GM19452 (cell line): ENCODE measurements around the gene IL1RAPL2.

ENCODE experiments used
- ATAC-seq: cut with Tn5 transposase; IDR thresholded peaks from one replicate; pipeline ENCODE4 v1.9.1; 2021; ENCODE audit not compliant: unreplicated experiment

The IL1RAPL2 gene

GRCh38 chrX:105550043-105550663, 984.2 kb downstream of the IL1RAPL2 start:
- no peak for ATAC-seq

GRCh38 chrX:105552395-105552794, 986.4 kb downstream of the IL1RAPL2 start:
- no peak for ATAC-seq

GRCh38 chrX:105553118-105553517, 987.1 kb downstream of the IL1RAPL2 start:
- no peak for ATAC-seq

DNA sequence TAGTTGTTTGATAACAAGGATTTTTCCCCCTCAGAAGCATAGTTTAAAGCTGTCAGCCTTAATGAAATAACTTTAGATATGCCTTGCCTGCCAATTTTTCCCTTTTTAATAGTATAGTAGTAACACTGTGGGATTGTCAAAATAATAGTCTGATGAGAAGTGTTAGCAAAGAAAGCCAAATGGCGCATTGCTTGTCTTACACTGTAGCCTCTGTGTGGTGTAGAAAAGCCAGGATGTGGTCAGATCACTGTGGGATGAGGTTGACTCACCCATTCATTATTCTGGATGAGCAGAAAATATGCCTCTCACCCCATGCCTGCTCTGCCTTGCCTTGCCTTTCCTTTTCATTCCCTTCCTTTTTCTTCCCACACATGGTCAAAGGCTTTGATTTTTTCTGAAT, 998.5 kb downstream of the IL1RAPL2 start:
- ATAC-seq: no peak

DNA sequence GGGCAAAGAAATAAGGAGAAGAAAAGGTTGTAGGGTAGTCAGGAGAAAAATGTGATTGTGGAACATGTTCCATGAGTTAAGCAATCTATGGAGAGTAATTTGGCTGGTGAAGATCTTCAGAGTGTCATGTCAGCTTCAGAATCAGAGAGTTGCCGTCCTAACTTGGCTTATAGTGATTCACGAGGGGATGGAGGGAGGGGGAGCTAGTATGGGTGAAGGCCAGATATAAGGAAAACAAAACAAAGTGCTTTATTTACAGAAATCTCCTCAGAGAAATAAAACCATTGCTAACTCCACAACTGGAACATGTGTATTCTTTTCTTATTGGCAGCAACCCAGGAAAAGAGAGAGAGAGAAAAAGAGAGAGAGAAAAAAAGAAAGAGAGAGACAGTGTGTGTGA, 999.9 kb downstream of the IL1RAPL2 start:
- no peak for ATAC-seq

DNA sequence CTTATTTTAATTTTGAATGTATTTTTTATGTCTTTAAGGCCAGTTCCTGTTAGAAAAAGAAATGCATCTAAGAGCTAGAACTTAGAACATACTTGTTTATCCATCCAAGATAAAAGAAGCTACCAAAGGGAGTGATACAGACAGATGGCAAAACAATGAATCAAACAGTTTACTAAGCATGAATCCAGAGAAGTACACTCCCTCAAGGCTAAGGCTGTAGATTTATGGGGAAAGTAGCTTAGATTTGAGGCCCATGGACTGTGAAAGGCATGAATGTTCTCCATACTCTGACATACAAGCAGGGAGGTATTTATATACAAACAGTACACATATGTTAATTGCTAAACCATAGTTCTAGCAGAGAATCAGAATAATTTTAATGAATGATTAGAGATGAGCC, 1001.1 kb downstream of the IL1RAPL2 start:
- ATAC-seq: no peak

DNA sequence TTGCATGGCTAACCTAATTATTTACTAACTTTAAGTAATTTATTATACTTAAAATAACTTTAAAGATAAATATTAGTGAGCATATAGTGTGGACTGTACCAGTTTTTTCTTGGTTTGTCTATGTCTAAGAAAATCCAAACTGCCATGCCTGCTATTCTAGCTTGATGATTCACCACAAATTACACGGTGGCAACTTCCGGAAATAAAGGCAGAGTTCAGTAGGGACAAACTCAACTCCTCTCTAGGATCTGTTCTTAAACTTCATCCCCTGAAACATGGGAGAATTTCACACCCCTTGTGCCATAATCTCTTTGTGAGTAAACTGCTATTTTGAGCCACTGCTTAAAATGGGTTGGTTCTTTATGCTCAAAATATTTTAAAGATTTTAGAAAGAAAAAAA, 1042.7 kb downstream of the IL1RAPL2 start:
- ATAC-seq: no peak

DNA sequence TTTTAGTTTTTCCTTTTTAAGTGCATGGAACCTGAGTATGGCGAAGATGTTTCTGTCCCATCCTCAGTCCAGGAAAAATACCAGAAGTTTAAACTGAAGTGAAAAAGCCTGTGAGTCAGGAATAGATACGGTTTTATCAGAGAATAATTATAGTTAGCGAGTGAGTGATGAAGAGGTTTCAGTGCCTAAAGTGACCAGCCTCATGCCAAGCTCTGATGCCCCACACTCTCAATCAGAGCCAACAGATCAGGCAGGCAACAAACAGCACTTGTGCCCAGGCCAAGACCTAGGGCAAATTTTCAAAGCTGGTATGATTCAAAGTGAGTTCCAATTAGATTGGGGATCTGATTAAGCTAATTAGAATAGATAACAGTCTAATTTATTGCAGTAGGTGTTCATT, 1043.5 kb downstream of the IL1RAPL2 start:
- no peak for ATAC-seq

GRCh38 chrX:105610411-105610810, 1044.4 kb downstream of the IL1RAPL2 start:
- no peak for ATAC-seq

GRCh38 chrX:105618393-105619101, 1052.5 kb downstream of the IL1RAPL2 start:
- no peak for ATAC-seq

GRCh38 chrX:105634180-105634579, 1068.2 kb downstream of the IL1RAPL2 start:
- ATAC-seq: no peak

GRCh38 chrX:105635794-105636193, 1069.8 kb downstream of the IL1RAPL2 start:
- no peak for ATAC-seq

DNA sequence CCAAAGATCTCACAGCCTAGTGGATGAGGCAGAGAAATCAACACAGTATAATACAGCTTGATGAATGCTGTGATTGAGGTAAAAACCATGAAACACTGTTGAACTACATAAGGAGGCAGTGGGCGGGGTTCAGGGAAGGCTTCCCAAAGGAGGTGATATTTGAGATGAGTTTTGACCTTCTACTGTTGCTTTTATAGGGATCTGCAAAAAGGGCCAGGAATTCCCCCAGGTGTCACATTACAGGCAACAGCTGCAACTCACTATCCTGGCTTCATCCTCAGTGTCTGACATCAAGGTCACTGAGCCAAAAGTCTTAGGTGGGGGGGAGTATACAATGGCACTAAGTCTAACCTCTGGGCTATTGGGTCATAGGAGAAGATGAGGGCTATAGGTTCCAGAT, 1070.7 kb downstream of the IL1RAPL2 start:
- ATAC-seq: no peak

DNA sequence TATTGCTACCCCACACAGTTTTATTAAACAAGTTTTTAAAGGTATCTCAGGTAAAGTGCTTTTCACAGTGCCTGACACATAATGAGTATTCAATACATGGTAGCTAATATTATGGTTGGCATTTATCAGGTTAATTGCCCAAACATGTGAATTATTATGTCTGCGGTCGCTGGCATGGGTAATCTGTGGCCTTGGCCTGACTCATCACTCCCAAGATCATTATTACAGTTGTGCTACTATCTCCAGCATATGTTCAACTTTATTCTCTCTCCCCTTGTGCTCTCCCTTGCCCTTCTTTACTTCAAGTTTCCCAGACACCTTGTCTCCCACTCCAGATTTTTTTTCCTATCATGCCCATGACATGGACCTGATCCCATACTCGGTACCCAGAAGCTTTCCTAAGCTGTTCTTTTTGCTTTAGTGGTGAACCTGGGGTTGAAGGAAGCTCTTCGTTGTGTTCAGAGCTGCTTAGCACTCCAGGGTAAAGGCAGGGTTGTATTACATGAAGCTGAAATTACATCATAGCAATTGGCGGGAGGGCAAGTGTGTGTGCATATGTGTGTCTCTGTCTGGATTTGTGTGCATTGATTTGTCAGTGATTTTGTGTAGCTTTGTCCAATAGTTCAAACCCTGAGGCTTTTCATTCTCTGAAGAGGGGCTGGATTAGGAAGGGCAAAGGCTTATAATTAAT, 1079.8 kb downstream of the IL1RAPL2 start:
- ATAC-seq: no peak

GRCh38 chrX:105646592-105647372, 1080.8 kb downstream of the IL1RAPL2 start:
- no peak for ATAC-seq

DNA sequence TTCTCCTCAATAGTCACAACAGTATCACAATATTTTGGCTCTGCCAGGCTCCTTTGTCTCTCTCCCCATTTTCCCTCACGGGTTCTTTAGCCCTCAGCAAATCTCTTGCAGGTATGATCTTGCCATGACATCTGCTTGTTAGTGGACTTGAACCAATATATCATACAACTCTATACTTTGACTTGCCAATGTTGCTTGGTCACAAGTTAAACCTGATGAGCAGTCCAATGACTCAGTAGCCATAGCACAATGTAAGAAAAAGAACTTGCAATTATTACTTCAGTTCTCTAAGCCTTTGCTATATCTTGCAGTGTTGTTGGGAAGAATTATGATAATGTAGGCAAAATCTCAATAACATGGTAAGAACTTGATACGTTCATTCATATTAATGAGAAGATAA, 1081.8 kb downstream of the IL1RAPL2 start:
- ATAC-seq: no peak

DNA sequence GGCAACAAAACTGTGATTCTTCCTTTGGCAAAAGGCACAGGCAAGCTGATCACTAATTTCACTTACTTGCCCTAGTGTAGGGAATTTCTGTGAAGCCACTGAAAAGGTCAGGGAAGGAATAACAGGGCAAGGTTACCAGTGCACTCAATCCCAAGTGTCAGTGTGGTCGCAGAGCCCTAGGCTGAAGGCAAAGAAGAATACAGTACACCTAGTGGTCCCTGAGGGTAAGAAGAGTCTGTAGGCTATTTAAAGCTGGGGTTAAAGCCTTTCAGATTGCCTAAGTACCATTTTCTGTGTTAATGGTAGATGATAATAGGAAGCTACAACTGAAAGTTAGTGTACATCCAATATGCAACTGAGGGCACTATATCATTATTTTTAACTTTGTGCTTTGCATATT, 1082.7 kb downstream of the IL1RAPL2 start:
- ATAC-seq: no peak

DNA sequence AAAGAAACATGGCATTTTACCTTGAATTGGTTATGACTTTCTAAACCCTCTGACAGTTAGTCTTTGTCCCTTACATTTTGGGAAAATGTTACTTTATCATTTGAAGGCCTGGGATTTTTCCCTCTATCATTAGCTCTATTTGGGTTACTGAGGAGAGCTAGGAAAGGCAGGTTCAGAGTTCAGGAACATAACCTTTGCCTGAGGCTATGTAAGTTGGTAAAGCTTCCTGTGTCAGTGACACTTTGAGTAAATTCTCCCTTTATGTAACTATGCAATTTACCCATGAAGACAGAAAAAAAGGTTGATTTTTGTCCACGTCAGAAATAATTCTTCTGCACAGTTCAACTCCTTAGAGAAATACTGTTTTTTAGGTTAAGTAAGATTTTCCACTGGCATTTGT, 1084.6 kb downstream of the IL1RAPL2 start:
- no peak for ATAC-seq

DNA sequence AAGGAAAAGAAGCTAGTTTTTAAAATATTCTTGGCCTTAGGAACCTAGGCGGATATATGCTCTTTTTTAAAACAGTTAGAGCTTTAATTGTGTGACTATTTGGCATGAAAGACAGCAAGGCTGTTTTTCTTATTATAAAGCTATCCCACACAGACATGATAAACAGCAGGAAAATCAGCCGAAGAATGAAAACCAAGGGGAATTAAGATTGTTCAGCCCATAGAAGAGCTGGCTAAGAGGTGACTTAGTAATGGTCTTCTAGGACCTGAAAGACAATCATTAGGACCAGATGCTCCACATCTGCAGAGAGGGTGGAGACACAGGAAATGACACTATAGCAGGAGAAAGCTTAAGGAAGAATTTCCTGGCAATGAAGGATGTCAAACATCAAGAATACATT, 1085.0 kb downstream of the IL1RAPL2 start:
- no peak for ATAC-seq

DNA sequence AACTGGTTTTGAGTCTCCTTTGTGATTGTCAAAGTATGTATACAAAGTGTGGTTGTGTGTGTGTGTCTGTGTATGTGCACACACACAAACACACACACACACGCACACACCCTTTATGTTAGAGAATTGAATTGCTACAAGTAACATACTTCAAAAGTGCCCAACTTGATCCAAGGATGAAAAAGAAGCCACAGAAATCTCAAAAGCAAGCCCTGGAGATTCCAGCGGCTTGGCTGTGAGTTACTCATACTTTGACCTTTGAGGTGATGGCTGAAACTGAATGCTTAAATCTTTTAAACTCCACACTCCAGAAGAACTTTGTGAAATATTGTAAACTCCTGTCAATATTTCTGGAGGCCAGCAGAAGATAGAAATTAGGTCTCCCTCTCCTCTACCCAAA, 1087.9 kb downstream of the IL1RAPL2 start:
- ATAC-seq: no peak

- ATAC-seq: no peak
These were observed 1092.1 kb downstream of the IL1RAPL2 start for GRCh38 chrX:105658136-105658535.

- ATAC-seq: no peak
These were observed 1096.2 kb downstream of the IL1RAPL2 start for GRCh38 chrX:105662248-105662647.
